Measurements from ENCODE around the gene POMGNT2.

DNA sequence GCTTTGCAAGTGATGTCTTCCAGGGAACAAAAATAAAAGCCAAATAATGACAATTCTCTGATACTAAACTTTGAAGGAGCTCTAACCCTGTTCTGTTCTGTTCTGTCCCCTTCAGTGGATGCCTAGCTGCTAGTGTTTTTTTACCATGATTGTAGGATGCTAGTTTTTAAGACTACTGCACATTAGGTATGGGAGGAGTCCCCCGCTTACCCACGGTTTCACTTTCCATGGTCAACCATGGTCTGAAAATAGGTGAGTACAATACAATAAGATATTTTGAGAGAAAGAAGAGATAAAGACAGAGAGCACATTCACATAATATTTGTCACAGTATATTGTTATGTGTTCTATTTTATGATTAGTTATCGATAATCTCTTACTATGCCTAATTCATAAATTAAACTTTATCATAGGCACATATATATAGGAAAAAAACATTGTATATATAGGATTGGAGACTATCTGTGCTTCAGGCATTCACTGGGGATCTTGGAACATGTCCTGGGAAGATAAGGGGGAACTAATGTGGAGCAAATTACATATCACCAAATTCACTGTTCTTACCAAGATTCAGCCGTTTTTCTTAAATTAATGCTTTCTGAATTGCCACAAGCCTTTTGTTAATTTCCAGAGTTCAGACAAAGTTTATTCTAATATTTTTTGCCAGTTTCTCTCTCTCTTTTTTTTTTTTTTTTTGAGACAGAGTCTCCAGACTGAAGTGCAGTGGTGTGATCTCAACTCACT lies 32.8 kb upstream of the POMGNT2 start:
- no peak for TF ChIP-seq CTCF (IDR thresholded peaks at IDR 0.05)
- TF ChIP-seq TEAD4 (IDR thresholded peaks at IDR 0.05; ENCODE audit: borderline replicate concordance, insufficient read depth) = no peak
- no peak for TF ChIP-seq POLR2AphosphoS5 (IDR thresholded peaks at IDR 0.05; ENCODE audit: low read depth, low read length)
- TF ChIP-seq RFX5 (IDR thresholded peaks at IDR 0.05; ENCODE audit: low read length) = no peak
